SJSA1 (cell line): ENCODE measurements around the gene NUP153. TPM values are rescaled to one million over a fixed set of nuclear protein-coding genes. Genes with fewer than 3 reads are reported as not detected.
"Not testable (repeated sequence)": the region's sequence is repeated elsewhere in the genome, so short reads cannot be mapped to it uniquely, and the experiment has no call there.

Source experiments
- DNase-seq, 2 experiments: peaks; one replicate each; pipeline ENCODE4 v3.0.0-alpha.2; 2015 to 2020; ENCODE audit warnings: low spot score in 2 of 2, low read depth in 1 of 2
- H3K27ac ChIP-seq: fragments of 250-450 bp; sonication (Bioruptor Pico); 2 replicates; pipeline ENCODE4 v1.5.1; 2020; ENCODE audit warnings: mild to moderate bottlenecking, moderate library complexity
- H3K27me3 ChIP-seq: fragments of 250-450 bp; sonication (Bioruptor Pico); replicated peaks from 2 replicates; pipeline ENCODE4 v1.5.1; 2020; ENCODE audit warnings: mild to moderate bottlenecking, moderate library complexity
- H3K36me3 ChIP-seq: fragments of 250-450 bp; sonication (Bioruptor Pico); 2 replicates; pipeline ENCODE4 v1.5.1; 2020; ENCODE audit warnings: mild to moderate bottlenecking
- H3K4me1 ChIP-seq: fragments of 250-450 bp; sonication (Bioruptor Pico); replicated peaks from 2 replicates; pipeline ENCODE4 v1.6.1; 2021; ENCODE audit warnings: mild to moderate bottlenecking
- H3K4me3 ChIP-seq: fragments of 250-450 bp; sonication (Bioruptor Pico); 2 replicates; pipeline ENCODE4 v1.5.1; 2020; ENCODE audit warnings: mild to moderate bottlenecking
- H3K9me3 ChIP-seq: fragments of 250-450 bp; sonication (Bioruptor Pico); replicated peaks from 2 replicates; pipeline ENCODE4 v1.5.1; 2020; ENCODE audit warnings: mild to moderate bottlenecking
- total RNA-seq: library from RNA; depleted of rRNA; stranded (reverse); fragments of >200 nt; shearing (Covaris generic); gene quantifications from 2 replicates; pipeline ENCODE4 v1.2.3, GENCODE V29; 2014; rRNA removed

NUP153 gene
- total RNA-seq = 36.5 and 50.5 TPM in 2 replicates

DNA sequence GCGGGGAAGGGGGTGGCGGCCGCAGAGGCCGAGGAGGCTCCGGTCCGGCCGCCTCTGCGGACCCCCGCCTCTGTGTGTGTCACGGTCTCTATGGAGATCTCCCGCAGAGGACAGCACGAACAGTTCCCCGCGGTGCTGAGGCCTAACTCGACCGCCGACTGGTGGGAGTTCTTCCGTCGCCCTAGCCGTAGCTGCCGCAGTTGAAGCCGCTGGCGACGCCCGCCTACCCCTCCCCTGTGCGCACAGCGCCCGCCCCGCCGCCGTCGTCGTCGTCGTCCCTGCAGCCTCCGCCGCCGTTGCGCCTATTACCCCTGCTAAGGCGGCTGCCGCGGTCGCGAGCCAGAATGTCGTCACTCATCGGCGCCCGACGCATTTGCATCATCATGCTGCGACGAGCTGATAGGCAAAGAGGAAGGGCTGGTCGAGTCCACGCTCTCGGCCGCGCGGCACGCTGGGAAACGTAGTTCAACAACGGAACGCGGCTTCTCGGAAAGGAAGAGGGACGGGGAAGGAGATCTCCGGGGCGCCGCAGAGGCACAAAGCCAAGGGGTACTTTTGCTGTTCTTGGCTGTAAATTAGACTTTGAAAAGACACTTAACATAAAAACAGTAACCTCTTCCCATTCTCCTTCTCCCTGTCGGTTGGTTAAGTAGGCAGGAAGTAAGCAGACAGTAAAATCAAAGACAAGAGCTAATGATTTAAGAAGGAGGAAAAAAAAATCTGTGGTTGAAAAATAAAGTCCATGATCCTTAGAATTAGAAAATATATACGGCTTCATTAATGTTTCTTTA, at the start of gene NUP153:
Gene NUP153 (minus strand): TSS at position 346 of the 791 bp plus-strand sequence. CDS start 538 bp downstream, outside the sequence.
- Histone ChIP-seq H3K4me1 (peaks cover 34% of the 10 kb centered on the region), H3K4me3 (peak within 1 kb of the TSS; percentile 87), H3K9me3 (no peaks in the 10 kb centered on the region), H3K27ac (peak within 1 kb of the TSS; percentile 98), H3K36me3 (peaks cover 21% of the 10 kb centered on the region), H3K27me3 (no peaks in the 10 kb centered on the region)
- DNase-seq = peak; percentile 99 to 100

DNA sequence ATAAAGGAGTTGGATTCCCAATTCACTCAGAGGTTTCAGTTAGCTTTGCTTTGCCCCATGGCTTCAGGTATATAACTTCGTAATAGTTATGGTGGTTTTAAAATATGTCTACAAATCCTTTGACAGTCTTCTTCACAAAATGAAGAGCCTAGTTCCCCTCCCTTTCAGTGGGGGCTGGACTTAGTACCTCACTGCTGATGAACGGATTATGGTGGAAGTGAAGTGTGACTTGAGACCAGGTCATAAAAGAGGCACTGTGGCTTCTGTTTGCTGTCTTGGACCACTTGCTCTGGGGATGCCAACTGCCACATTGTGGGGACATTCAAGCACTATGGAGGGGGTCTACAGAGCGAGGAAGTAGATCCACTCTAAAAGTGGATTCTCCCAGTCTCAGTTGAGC, 47.5 kb upstream of the NUP153 start:
- no peaks in the 10 kb centered on the region for H3K9me3 ChIP-seq
- no peak overlapping the region for H3K4me3 ChIP-seq
- DNase-seq = no peak
- peaks cover 2% of the 10 kb centered on the region; the same call in 1 of the 2 replicates for H3K36me3 ChIP-seq
- H3K27ac ChIP-seq = no peak overlapping the region
- H3K27me3 ChIP-seq = no peaks in the 10 kb centered on the region
- H3K4me1 ChIP-seq = no peaks in the 10 kb centered on the region

DNA sequence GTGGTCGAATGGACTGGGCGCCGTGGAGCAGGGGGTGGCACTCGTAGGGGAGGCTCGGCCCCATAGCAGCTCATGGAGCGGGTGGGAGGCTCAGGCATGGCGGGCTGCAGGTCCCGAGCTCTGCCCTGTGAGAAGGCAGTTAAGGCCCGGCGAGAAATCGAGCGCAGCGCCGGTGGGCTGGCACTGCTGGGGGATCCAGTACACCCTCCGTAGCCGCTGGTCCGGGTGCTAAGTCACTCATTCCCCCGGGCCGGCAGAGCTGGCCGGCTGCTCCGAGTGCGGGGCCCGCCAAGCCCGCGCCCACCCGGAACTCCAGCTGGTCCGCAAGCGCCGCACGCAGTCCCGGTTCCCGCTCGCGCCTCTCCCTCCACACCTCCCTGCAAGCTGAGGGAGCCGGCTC, 38.6 kb upstream of the NUP153 start:
- DNase-seq, H3K4me3 ChIP-seq, H3K9me3 ChIP-seq, H3K36me3 ChIP-seq, H3K27me3 ChIP-seq, H3K4me1 ChIP-seq, H3K27ac ChIP-seq: not testable (repeated sequence)

DNA sequence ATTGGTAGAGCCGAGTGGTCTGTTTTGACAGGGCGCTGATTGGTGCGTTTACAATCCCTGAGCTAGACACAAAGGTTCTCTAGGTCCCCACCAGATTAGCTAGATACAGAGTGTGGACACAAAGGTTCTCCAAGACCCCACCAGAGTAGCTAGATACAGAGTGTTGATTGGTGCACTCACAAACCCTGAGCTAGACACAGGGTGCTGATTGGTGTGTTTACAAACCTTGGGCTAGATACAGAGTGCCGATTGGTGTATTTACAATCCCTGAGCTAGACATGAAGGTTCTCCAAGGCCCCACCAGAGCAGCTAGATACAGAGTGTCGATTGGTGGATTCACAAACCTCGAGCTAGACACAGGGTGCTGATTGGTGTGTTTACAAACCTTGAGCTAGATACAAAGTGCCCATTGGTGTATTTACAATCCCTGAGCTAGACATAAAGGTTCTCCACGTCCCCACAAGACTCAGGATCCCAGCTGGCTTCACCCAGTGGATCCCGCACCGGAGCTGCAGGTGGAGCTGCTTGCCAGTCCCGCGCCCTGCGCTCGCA, 38.1 kb upstream of the NUP153 start:
- DNase-seq = not testable (repeated sequence)

DNA sequence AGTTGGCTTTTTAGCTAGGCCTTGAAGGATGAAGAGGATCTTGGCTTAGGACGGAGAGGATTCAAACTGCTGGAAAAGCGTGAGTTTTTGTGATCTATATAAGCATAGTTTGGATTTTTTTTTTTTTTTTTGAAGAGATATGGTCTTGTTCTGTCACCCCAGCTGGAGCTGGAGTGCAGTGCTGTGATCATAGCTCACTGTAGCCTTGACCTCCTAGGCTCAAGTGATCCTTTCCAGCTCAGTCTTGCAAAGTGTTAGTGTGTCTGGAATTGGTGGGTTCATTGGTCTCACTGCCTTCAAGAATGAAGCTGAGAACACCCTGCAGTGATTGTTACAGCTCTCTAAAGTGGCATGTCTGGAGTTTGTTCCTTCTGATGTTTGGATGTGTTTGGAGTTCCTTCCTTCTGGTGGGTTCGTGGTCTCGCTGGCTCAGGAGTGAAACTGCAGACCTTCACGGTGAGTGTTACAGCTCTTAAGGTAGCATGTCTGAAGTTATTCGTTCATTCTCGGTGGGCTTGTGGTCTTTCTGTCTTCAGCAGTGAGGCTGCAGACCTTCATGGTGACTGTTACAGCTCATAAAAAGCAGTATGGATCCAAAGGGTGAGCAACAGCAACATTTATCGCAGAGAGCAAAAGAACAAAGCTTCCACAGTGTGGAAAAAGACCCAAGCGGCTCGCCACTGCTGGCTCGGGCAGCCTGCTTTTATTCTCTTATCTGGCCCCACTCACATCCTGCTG, 37.5 kb upstream of the NUP153 start:
- no peaks in the 10 kb centered on the region for H3K9me3 ChIP-seq
- no peak for DNase-seq
- H3K27ac ChIP-seq = no peak overlapping the region
- H3K27me3 ChIP-seq = no peaks in the 10 kb centered on the region
- H3K4me1 ChIP-seq = no peaks in the 10 kb centered on the region
- no peaks in the 10 kb centered on the region for H3K36me3 ChIP-seq
- no peak overlapping the region for H3K4me3 ChIP-seq

More for the DNA sequence above, 38.1 kb upstream of the NUP153 start:
- not testable (repeated sequence) for H3K4me1 ChIP-seq, H3K27ac ChIP-seq, H3K27me3 ChIP-seq, H3K36me3 ChIP-seq, H3K9me3 ChIP-seq, H3K4me3 ChIP-seq

DNA sequence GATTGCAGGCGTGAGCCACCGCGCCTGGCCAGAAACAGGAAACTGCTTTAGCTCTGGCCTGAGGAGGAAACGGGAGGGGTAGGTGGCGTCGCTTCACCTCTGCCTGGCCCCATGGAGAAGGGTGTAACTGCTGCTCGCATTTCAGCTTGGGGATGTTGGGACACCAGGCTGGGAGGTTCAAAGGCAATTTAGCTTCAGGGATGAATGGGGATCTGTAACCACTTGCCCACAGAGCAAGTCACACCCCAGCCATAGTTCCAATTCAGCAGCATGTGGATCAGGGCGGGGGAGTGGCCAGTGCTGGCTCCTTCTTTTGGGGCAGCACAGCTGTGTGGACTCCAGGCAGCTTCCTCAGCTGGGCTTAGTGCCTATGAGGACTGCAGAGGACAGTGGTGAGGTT, 34.8 kb upstream of the NUP153 start:
- no peak overlapping the region for H3K4me3 ChIP-seq
- H3K36me3 ChIP-seq = no peaks in the 10 kb centered on the region
- no peak for DNase-seq
- H3K4me1 ChIP-seq = no peaks in the 10 kb centered on the region
- peaks cover 20% of the 10 kb centered on the region for H3K9me3 ChIP-seq
- no peak overlapping the region for H3K27ac ChIP-seq
- no peaks in the 10 kb centered on the region for H3K27me3 ChIP-seq

DNA sequence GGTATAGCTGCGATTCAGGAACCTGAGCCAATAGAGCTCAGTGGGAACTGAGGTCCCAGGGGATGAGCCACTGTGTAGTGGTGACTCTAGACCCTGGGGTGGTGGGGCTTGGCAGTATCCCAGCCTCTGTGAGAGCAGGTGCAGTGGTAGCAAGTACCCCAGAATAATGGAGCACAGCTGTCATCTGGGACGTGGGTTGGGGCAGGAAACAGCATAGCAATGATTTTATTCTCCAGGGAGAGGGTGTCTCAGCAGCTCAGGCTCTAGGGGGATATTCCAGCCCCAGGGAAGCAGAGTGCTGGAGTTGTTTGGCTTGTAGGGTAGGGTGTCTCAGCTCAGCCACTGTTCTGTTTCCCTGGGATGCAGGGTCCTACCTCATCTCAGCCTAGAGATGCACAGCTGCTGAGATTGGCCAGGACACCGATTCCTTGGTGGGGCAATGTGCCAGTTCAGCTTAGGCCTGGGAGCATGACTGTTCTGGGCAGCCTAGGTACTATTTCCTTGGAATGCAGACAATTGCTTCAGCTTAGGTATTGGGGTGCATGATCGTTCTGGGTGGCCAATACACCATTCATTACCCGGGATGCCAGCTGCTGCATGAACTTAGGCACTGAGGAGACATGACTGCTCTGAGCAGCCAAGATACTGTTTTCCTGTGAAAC, 34.0 kb upstream of the NUP153 start:
- no peaks in the 10 kb centered on the region for H3K27me3 ChIP-seq
- no peaks in the 10 kb centered on the region for H3K4me1 ChIP-seq

DNA sequence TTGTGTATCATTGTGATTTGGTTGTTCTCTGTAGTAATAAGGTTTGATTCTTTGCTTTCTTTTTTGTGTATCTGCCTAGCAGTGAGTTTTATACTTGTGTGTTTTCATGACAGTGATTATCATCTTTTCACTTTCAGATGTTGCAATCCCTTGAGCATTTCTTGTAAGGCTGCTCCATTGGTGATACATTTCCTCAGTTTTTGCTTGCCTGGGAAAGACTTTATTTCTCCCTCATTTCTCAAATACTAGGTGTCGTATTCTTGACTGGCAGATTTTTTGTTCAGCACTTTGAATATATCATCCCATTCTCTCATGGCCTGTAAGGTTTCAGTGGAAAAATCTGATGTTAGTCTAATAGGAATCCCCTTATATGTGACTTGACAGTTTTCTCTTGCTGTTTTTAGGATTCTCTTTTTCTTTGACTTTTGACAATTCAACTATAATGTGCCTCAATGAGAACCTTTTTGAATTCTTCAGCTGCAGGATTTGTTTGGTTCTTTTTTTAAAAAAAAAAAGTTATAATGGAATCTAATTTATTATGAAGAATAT, 31.1 kb upstream of the NUP153 start:
- peaks cover 20% of the 10 kb centered on the region for H3K9me3 ChIP-seq
- no peaks in the 10 kb centered on the region for H3K4me1 ChIP-seq
- H3K4me3 ChIP-seq = no peak overlapping the region
- H3K27me3 ChIP-seq = no peaks in the 10 kb centered on the region
- H3K36me3 ChIP-seq = no peaks in the 10 kb centered on the region
- no peak for DNase-seq
- H3K27ac ChIP-seq = no peak overlapping the region

More for the DNA sequence above, 34.0 kb upstream of the NUP153 start:
- no peak overlapping the region for H3K4me3 ChIP-seq
- DNase-seq = no peak
- H3K9me3 ChIP-seq = peaks cover 20% of the 10 kb centered on the region
- no peaks in the 10 kb centered on the region for H3K36me3 ChIP-seq
- H3K27ac ChIP-seq = no peak overlapping the region

DNA sequence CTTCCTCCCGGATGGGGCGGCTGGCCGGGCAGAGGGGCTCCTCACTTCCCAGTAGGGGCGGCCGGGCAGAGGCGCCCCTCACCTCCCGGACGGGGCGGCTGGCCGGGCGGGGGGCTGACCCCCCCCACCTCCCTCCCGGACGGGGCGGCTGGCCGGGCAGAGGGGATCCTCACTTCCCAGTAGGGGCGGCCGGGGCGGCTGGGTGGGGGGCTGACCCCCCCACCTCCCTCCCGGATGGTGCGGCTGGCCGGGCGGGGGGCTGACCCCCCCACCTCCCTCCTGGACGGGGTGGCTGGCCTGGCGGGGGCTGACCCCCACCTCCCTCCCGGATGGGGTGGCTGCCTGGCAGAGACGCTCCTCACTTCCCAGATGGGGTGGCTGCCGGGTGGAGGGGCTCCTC, 28.6 kb upstream of the NUP153 start:
- H3K27ac ChIP-seq, DNase-seq: not testable (repeated sequence)

DNA sequence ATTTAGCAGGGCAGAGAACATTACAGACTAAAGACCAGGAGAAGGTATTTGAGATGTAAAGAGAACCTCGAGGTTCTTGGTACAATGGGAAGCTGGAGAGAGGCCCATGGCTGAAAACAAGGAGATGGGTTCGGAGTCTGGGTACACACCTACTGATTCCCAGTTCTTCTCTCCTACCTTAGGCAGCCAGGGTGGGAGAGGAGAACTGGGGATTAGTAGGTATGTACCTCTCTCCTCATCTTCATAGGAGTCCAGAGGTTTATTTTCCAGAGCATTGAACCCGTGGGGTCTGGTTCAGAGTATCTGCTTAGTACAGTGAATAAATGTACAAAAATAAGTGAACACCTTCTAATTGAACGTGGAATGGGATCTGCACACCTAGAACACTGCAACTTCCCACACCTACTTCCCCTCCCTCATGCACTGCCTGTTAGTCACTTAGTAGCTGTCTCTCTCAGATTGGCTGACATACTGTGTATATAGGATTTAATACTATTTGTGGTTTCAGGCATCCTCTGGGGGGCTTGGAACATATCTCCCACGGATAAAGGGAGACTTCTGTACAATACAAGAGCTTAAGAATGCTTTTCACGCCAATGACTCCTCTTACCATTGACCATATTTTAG, 23.5 kb upstream of the NUP153 start:
- H3K4me3 ChIP-seq = no peak overlapping the region
- no peaks in the 10 kb centered on the region for H3K36me3 ChIP-seq
- no peak overlapping the region for H3K27ac ChIP-seq
- H3K4me1 ChIP-seq = no peaks in the 10 kb centered on the region
- H3K9me3 ChIP-seq = no peaks in the 10 kb centered on the region; the same call in 1 of the 2 replicates
- no peaks in the 10 kb centered on the region for H3K27me3 ChIP-seq
- DNase-seq = no peak

More for the DNA sequence above, 28.6 kb upstream of the NUP153 start:
- not testable (repeated sequence) for H3K4me3 ChIP-seq, H3K4me1 ChIP-seq, H3K36me3 ChIP-seq, H3K27me3 ChIP-seq
- H3K9me3 ChIP-seq = peaks cover 20% of the 10 kb centered on the region

DNA sequence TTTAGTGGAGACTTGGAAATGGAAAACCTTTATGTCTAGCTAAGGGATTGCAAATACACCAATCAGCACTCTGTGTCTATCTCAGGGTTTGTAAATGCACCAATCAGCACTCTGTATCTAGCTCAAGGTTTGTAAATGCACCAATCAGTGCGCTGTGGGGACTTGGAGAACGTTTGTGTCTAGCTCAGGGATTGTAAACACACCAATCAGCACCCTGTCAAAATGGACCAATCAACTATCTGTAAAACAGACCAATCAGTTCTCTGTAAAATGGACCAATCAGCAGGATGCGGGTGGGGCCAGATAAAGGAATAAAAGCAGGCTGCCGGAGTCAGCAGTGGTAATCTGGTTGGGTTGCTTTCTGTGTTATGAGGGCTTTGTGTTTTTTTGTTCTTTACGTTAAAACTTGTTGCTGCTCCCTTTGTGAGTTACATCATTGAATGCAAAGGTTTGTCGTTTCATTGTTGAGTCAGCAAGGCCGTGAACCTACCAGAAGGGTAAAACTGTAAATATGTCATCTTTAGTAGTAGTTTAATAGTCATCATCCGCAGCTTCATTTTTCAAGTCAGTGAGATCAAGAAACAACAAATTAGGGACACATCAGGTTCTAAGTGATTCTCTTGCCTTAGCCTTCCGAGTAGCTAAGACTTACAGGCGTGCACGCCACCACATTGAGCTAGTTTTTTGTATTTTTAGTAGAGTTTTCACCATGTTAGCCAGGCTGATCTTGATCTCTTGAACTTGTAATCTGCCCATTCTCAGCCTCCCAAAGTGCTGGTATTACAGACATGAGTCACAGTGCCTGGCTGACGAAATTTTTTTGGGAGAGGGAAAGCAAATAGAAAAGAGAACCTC, 22.7 kb upstream of the NUP153 start:
- Histone ChIP-seq H3K27ac (no peak overlapping the region), H3K36me3 (no peaks in the 10 kb centered on the region), H3K27me3 (no peaks in the 10 kb centered on the region), H3K4me1 (no peaks in the 10 kb centered on the region), H3K9me3 (no peaks in the 10 kb centered on the region; the same call in 1 of the 2 replicates), H3K4me3 (no peak overlapping the region)
- DNase-seq = no peak

DNA sequence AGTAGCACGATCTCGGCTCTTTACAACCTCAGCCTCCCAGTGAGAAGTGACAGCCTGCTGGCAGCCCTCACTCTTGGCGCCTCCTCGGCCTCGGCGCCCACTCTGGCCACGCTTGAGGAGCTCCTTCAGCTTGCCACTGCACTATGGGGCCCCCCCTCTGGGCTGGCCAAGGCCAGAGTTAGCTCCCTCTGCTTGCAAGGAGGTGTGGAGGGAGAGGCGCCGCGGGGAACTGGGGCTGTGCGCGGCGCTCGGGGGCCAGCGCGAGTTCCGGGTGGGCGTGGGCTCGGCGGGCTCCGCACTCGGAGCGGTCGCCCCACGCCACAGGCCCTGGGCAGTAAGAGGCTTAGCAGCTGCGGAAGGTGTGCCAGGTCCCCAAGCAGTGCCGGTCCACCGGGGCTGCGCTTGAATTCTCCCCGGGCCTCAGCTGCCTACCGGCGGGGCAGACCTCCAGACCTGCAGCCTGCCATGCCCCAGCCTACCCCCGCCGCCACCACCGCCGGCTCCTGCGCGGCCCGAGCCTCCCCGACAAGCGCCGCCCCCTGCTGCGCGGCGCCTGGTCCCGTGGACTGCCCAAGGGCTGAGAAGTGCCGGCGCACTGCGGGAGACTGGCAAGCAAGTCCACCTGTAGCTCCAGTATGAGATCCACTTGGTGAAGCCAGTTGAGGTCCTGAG, 22.0 kb upstream of the NUP153 start:
- no peaks in the 10 kb centered on the region for H3K27me3 ChIP-seq
- H3K4me1 ChIP-seq = no peaks in the 10 kb centered on the region
- no peak overlapping the region for H3K4me3 ChIP-seq
- H3K36me3 ChIP-seq = no peaks in the 10 kb centered on the region
- H3K9me3 ChIP-seq = no peaks in the 10 kb centered on the region; the same call in 1 of the 2 replicates
- DNase-seq = no peak
- H3K27ac ChIP-seq = no peak overlapping the region
